ENCODE measurements around the gene HS3ST4. TPM values are rescaled to one million over a fixed set of nuclear protein-coding genes. Genes with fewer than 3 reads are reported as not detected.

Gene HS3ST4
- total RNA-seq, 1 donor from 2014 or later = 0.32 TPM

DNA sequence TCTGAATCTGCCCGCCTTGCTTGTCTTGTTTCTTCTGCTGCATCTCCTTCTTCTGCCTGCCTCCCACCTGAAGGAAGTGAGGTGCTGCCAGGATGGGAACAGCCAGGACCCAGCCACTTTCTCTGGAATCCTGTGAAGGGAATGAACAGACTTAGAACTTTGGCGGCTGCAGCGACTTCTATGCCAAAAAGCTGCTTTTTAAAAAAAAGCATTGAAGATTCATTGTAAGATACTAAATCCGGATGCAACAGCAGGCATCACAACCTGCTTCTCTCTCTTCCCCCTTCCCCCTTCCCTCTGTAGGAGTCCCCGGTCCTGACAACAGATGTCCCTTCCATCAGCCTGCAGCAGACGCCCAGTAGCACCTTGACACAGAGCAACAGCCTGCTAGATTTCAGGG lies 176.3 kb downstream of the HS3ST4 start:
- Histone ChIP-seq H3K36me3 (no peaks in the 10 kb centered on the region), H3K4me3 (no peak overlapping the region), H3K4me1 (no peaks in the 10 kb centered on the region), H3K27ac (no peak overlapping the region), H3K9me3 (no peaks in the 10 kb centered on the region), H3K27me3 (no peaks in the 10 kb centered on the region)
- intact Hi-C loops (cut with DNase I) = no loop called here
- ATAC-seq (no peak), DNase-seq (no peak)
- TF ChIP-seq, protein P1, sequence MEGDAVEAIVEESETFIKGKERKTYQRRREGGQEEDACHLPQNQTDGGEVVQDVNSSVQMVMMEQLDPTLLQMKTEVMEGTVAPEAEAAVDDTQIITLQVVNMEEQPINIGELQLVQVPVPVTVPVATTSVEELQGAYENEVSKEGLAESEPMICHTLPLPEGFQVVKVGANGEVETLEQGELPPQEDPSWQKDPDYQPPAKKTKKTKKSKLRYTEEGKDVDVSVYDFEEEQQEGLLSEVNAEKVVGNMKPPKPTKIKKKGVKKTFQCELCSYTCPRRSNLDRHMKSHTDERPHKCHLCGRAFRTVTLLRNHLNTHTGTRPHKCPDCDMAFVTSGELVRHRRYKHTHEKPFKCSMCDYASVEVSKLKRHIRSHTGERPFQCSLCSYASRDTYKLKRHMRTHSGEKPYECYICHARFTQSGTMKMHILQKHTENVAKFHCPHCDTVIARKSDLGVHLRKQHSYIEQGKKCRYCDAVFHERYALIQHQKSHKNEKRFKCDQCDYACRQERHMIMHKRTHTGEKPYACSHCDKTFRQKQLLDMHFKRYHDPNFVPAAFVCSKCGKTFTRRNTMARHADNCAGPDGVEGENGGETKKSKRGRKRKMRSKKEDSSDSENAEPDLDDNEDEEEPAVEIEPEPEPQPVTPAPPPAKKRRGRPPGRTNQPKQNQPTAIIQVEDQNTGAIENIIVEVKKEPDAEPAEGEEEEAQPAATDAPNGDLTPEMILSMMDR (IDR thresholded peaks at IDR 0.05) = no peak

- ATAC-seq = no peak
- H3K36me3 ChIP-seq = no peaks in the 10 kb centered on the region
Observed at GRCh38 chr16:25868706-25869370, 177.1 kb downstream of the HS3ST4 start.

GRCh38 chr16:25872369-25873070 lies 180.8 kb downstream of the HS3ST4 start:
- ATAC-seq (no peak), DNase-seq (no peak)
- Histone ChIP-seq H3K27me3 (no peaks in the 10 kb centered on the region), H3K4me3 (no peak overlapping the region), H3K27ac (no peak overlapping the region), H3K9me3 (no peaks in the 10 kb centered on the region), H3K36me3 (no peaks in the 10 kb centered on the region), H3K4me1 (no peaks in the 10 kb centered on the region)
- TF ChIP-seq, protein P1 (IDR thresholded peaks at IDR 0.05) = no peak
- intact Hi-C loops (cut with DNase I) = no loop called here

More at GRCh38 chr16:25868706-25869370, 177.1 kb downstream of the HS3ST4 start:
- Histone ChIP-seq H3K27me3 (no peaks in the 10 kb centered on the region), H3K4me1 (no peaks in the 10 kb centered on the region), H3K4me3 (no peak overlapping the region), H3K9me3 (no peaks in the 10 kb centered on the region), H3K27ac (no peak overlapping the region)
- TF ChIP-seq, protein P1 (IDR thresholded peaks at IDR 0.05) = no peak
- intact Hi-C loops (cut with DNase I) = no loop called here
- DNase-seq = no peak

- Histone ChIP-seq H3K4me1 (no peaks in the 10 kb centered on the region), H3K36me3 (no peaks in the 10 kb centered on the region), H3K27ac (no peak overlapping the region), H3K27me3 (no peaks in the 10 kb centered on the region), H3K9me3 (no peaks in the 10 kb centered on the region), H3K4me3 (no peak overlapping the region)
- TF ChIP-seq, protein P1 (IDR thresholded peaks at IDR 0.05) = no peak
- intact Hi-C loops (cut with DNase I) = no loop called here
- no peak for DNase-seq
- no peak for ATAC-seq
Observed at GRCh38 chr16:25874196-25874595, 182.4 kb downstream of the HS3ST4 start.

DNA sequence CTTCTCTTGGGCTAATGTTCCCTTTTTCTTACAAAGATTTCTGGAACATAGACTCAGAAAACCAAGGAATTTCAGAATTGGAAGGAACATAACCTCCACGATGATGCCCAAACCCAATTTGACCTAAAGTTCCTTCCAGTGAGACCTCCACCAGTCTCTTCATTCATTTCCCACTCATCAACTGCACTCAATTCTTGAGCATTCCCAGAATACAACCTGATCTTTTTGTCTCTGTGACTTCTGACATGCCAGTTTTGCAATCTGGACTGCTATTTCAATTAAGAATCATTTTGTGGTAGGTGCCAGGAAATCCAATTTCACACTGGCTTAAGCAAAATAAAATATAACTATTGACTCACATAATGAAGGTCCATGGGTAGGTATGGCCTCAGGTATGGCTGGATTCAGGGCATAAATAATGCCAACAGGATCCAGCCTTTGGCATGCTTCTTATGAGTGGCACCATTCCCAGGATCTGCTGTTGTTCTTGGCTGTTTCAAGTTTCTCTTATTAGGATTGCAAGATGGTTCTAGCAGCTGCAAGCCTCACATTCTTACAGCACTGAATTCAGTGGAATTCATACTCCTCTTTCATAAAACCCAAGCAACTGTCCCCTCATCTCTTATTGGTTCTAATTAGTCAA lies 184.3 kb downstream of the HS3ST4 start:
- no peaks in the 10 kb centered on the region for H3K4me1 ChIP-seq
- no peaks in the 10 kb centered on the region for H3K9me3 ChIP-seq
- no peak overlapping the region for H3K27ac ChIP-seq
- DNase-seq (no peak), ATAC-seq (no peak)
- H3K27me3 ChIP-seq = no peaks in the 10 kb centered on the region
- H3K36me3 ChIP-seq = no peaks in the 10 kb centered on the region
- TF ChIP-seq, protein P1 (IDR thresholded peaks at IDR 0.05) = no peak
- intact Hi-C loops (cut with DNase I) = no loop called here
- H3K4me3 ChIP-seq = no peak overlapping the region
